GM21786 (cell line): ENCODE measurements around the gene KL.

Source experiments
- ATAC-seq: cut with Tn5 transposase; IDR thresholded peaks from one replicate; pipeline ENCODE4 v1.9.1; 2021; ENCODE audit not compliant: unreplicated experiment

KL gene

DNA sequence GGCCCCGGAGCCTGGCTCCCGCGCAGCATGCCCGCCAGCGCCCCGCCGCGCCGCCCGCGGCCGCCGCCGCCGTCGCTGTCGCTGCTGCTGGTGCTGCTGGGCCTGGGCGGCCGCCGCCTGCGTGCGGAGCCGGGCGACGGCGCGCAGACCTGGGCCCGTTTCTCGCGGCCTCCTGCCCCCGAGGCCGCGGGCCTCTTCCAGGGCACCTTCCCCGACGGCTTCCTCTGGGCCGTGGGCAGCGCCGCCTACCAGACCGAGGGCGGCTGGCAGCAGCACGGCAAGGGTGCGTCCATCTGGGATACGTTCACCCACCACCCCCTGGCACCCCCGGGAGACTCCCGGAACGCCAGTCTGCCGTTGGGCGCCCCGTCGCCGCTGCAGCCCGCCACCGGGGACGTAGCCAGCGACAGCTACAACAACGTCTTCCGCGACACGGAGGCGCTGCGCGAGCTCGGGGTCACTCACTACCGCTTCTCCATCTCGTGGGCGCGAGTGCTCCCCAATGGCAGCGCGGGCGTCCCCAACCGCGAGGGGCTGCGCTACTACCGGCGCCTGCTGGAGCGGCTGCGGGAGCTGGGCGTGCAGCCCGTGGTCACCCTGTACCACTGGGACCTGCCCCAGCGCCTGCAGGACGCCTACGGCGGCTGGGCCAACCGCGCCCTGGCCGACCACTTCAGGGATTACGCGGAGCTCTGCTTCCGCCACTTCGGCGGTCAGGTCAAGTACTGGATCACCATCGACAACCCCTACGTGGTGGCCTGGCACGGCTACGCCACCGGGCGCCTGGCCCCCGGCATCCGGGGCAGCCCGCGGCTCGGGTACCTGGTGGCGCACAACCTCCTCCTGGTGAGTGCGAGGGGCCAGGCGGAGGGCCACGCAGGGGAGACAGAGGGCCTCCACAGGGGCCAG is at the start of gene KL:
KL (plus strand) TSS at position 10 of the 909 bp plus-strand sequence; CDS start at position 28, 18 bp downstream.
- ATAC-seq = peak; percentile 22

GRCh38 chr13:32967584-32968182 is 48.5 kb upstream of the KL start:
- no peak for ATAC-seq

DNA sequence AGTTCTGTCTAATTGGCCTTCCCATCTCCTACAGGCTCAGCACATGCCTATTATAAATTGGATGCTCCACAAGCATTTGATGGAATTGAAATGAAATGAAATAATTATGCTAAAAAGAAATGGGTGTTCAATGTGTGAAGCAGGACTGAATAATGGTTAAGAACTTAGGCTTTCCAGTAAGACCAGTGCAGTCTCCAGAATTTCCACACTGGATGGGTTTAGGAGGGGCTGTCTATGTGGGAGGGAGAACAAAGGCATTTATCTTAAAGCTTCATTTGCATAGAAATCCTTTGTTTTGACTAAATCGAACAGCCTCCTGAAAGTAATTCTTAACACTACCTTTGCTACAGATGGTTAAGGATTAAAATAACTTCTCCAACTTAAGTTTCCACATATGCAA is 47.9 kb upstream of the KL start:
- no peak for ATAC-seq

GRCh38 chr13:32968793-32969192 is 47.4 kb upstream of the KL start:
- ATAC-seq = no peak

DNA sequence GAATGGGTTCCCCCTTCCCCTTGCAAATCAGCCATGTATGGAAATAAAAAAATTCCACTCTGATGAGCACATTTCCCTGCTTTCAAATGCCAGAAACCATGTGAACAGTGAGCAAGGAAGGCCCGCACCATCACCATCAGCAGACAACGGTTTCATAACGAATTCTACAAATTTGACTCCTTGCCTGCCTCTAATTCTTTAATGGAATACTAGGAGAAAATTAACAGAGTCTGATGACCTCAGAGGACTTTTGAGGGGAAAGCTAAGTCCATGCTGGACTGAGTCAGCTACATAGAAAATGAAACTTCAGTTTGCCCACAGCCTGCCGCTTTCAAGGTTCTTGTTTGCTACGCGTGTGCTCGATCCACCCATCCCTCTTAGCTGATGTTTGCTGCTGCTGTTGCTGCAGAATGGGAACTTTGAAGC is 46.7 kb upstream of the KL start:
- peak; percentile 97 for ATAC-seq

DNA sequence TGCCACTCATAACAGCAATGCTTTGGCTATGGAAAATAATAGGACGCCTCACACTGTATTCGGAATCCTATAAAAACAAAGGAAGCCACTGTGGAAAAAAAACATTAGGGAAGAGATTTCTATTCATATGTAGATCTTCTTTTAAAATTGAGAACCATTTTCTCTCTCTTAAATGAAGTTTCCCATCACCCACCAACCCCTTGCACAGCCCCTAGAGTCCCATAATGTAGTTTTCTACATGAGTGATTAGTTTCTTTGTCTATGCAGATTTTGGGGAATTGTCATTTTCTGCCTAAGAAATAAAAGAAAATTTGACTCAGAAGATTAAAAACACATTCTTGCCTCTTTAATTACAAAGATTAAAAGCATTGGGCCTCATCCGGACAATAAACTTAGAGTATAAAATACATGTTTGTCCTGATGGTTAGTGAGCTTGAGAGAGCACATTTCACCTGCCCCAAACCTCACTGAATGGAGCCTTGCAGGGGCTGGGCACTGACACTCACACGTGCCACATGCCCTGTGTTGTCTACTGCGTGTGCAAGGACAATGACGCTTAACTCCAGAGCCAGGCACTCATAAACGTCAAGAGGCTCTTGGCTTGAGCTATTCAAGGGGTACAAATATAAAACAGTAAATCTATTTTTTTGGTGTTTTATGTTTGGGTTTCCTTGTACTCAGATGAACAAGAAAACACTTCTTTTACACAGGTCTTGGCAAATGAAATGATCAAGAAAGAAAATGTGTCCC is 40.0 kb upstream of the KL start:
- ATAC-seq = no peak

GRCh38 chr13:32976912-32977311 is 39.3 kb upstream of the KL start:
- ATAC-seq = no peak

- no peak for ATAC-seq
Measured at GRCh38 chr13:32977321-32977720, 38.9 kb upstream of the KL start.

GRCh38 chr13:32978278-32978677 is 37.9 kb upstream of the KL start:
- ATAC-seq = no peak

DNA sequence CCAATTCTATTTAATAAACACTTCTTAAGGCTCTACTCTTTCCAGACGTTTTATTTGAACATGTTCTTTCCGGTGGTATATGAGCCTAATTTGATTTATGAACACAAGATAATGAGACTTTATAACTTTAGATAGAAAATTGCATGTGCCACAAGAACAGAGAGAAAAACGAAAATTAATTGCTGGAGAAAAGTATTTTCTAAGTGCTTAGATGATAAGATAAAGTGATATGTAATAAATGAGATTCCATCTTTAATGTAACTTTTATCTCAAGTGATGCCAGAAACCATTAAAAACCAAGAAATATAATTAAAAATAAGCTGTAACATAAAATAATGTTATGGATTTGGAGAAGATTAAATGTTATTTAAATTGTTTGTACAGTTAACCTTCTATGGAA is 33.2 kb upstream of the KL start:
- ATAC-seq = no peak

DNA sequence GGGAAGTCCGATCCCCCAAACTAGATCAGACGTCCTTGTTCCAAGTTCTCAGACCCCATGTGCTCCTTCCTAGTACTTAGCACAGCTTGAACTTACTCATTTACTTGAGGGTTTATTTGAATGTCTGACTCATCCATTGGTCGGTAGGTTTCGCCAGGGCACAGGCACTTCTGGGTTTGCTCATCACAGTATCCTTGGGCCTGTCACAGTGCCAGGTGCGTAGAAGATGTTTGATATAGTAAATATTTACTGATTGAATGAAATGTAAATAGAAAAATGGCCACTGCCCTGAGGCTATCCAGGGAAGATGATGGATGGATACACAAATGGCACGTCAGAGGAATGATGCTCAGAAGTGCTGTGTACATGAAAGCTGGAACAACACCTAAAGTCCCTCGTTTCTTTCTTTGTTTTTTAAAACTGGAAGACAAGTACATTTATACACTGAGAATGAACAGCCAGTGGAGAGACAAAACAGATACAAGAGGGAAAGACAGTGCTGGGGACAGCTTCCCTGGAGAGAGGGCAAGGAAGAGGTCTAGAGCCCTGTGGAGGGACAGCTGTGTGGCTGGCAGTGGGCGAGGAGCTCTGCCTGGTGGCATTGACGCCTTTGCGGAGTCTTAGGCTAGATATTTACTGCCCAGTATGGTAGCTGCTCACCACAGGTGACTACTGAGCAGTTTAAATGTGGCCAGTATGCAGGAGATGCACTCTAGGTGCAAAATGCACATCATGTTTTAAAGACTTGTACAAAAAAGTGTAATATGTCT is 31.2 kb upstream of the KL start:
- ATAC-seq = no peak

GRCh38 chr13:32986552-32986951 is 29.7 kb upstream of the KL start:
- no peak for ATAC-seq

GRCh38 chr13:32987462-32987861 is 28.8 kb upstream of the KL start:
- no peak for ATAC-seq

GRCh38 chr13:32988608-32989289 is 27.5 kb upstream of the KL start:
- no peak for ATAC-seq

DNA sequence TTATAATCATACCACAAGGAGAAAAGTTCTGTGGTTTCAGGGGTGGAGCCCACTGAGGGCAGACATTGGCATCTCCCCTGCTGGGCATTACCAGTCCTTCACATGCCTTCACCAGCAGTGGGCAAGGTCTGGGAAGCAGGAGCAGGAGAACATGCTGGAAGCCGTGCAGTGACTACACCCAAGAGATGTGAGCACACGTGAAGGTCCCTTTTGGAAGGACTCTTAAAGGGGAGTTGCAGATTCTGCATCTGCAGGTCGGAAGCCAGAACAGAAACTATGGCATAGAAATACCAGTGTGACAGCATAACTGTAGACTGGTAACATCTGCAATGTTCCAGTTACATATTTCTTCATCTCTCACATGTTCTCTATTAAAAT is 26.9 kb upstream of the KL start:
- no peak for ATAC-seq

DNA sequence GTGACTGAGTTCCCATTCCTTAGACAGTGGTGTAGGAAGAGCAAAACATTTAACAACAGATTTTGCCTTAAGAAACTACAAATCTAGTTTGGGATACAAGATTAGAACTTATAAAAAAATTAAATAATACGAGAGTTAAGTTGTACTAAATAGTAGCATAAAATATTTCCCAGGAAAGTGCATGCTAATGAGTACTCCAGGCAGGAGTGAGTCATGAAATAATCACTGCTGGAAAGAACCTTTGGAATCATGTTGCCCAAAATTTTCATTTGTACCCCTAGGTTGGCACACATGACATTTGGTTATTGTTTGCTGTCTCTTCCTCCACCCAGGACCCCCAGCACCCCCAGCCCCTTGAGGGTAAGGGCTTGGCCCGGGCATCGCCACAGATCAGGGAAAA is 26.3 kb upstream of the KL start:
- ATAC-seq = no peak

DNA sequence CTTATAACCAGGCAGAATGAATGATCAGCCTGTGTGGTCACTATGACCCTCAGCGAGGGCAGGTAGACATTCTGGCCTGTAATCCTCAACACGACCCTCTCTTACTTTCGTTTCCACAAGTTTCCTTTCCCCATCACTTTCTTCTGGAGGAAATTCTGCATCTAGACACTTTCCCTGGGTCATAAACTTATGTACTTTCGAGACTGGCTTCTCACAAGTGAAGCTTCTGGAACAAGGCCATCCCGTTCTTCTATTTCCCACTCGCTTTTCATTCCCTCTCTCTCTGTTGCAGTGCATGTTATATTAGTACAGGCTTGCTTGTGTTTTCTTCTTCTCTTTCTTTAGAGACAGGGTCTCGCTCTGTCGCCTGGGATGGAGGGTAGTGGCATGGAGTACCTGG is 23.1 kb upstream of the KL start:
- no peak for ATAC-seq

DNA sequence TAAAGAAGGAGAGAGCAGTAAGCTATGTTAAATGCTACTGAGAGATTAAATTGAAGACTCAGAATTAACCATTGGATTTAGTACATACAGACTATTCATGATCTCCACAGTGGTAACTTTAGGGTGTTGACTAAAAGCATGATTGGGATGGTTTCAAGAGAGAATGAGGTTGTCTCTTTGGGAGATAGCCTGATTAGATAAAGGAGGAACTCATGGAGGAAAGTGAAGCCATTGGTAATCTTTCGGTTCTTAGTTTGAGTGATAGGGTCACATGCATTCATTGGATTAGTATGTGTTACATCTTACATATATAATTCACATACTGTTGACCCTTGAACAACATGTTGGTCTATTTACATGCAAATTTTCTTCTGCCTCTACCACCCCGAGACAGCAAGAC is 18.8 kb upstream of the KL start:
- ATAC-seq = no peak

GRCh38 chr13:32998966-32999365 is 17.3 kb upstream of the KL start:
- no peak for ATAC-seq

- ATAC-seq = no peak
Measured at GRCh38 chr13:33000365-33000764, 15.9 kb upstream of the KL start.
